Psoas muscle (tissue), 8 donors: Measurements from ENCODE around the gene GNAS-AS1. TPM values are rescaled to one million over a fixed set of nuclear protein-coding genes. Genes with fewer than 3 reads are reported as not detected.

Experiments used
- ATAC-seq, 4 donors: fragments of 200-7000 bp; cut with Tn5 transposase; one replicate each; pipeline ENCODE4 v1.9.1; 2020; ENCODE audit warnings: moderate library complexity in 3 of 4, mild to moderate bottlenecking in 2 of 4
- DNase-seq, 2 donors: peaks; one replicate each; pipeline ENCODE4 v3.0.0-alpha.2; 2020
- H3K27ac ChIP-seq: fragments of 200-600 bp; one replicate; pipeline ENCODE4 v1.8.0; 2022
- H3K27me3 ChIP-seq, 3 donors: fragments of 200-600 bp in 1 of 3; one replicate each; pipeline versions ENCODE4 v1.6.1 to v1.8.0; 2013 to 2022; ENCODE audit warnings: low read length in 2 of 3, mild to moderate bottlenecking in 2 of 3, moderate library complexity in 1 of 3; ENCODE audit not compliant: insufficient read depth in 3 of 3
- H3K36me3 ChIP-seq, 2 donors: fragments of 200-600 bp in 1 of 2; one replicate each; pipeline versions ENCODE4 v1.6.1 to v1.8.0; 2013 to 2022; ENCODE audit warnings: low read depth in 1 of 2, mild to moderate bottlenecking in 1 of 2, moderate library complexity in 1 of 2; ENCODE audit not compliant: insufficient read depth in 1 of 2
- H3K4me1 ChIP-seq: fragments of 200-600 bp; one replicate; pipeline ENCODE4 v1.8.0; 2022
- H3K4me3 ChIP-seq: fragments of 200-600 bp; one replicate; pipeline ENCODE4 v1.8.0; 2022; ENCODE audit warnings: mild to moderate bottlenecking
- H3K9me3 ChIP-seq: fragments of 200-600 bp; one replicate; pipeline ENCODE4 v1.8.0; 2022
- CTCF ChIP-seq: fragments of 200-600 bp; IDR thresholded peaks from one replicate; pipeline ENCODE4 v1.8.0; 2022; ENCODE audit warnings: antibody characterized with exemption
- WGBS, 3 donors: extraction: QIAGEN DNeasy Blood & Tissue Kit; methylation state at CpG; one replicate each; pipeline versions ENCODE4 v1.1.6 to v1.1.7; 2013; 5-methylcytosine and 5-hydroxymethylcytosine counted together
- intact Hi-C, 2 donors: fragments of 100-400 bp; cut with DNase I; formaldehyde crosslinking; loops; one replicate each; pipeline versions ENCODE4 v1.11.0 to v1.14.2; 2022
- polyA plus RNA-seq, 3 donors: library from polyadenylated mRNA; stranded (reverse); fragments of 200-250 nt; gene quantifications; one replicate each; pipeline ENCODE4 v1.2.3, GENCODE V29; 2013
- total RNA-seq, 4 donors: library from RNA; stranded (reverse); fragmentation: NEBNext Ultra II Directional in 2 of 4; extraction: Animal tissue kit (Norgen Biotek cat#: 25700) in 2 of 4; gene quantifications; one replicate each; pipeline versions ENCODE4 v1.2.1 to v1.2.4, GENCODE V29; 2021 to 2023
- donor health status: healthy with polysubstance abuse.
- donor health status: DM: no; HTN: no; CAD: no; lungs with moderate emphysema.
- donor health status: Bipolar disorder and iron deficiency.
- donor health status: healthy.
- donor health status: DM: yes; HTN: yes; CAD: no.
- donor health status: DM: no; HTN: no; CAD: no.
- donor health status: DM: no; HTN: no; CAD: no.
- donor health status: DM: yes; HTN: yes; CAD: no.

Gene GNAS-AS1
- total and polyA plus RNA-seq, 7 donors = 0.03 to 1.0 (median 0.40) TPM; not detected in 1

GRCh38 chr20:58888521-58889333, 38.0 kb upstream of the GNAS-AS1 start:
- no peak for TF ChIP-seq CTCF
- H3K27ac ChIP-seq = peak overlapping the region; percentile 97
- WGBS, 3 donors = 45 to 59% (median 50%) methylated on average over 67 to 101 of the region's 101 CpGs
- peak overlapping the region; percentile 84 for H3K4me3 ChIP-seq
- DNase-seq (peak; percentile 83 to 92), ATAC-seq (peak; percentile 62 to 76 (median 72))
- H3K9me3 ChIP-seq = no peaks in the 10 kb centered on the region
- intact Hi-C loops = no loop called here
- H3K36me3 ChIP-seq = no peaks in the 10 kb centered on the region
- peaks cover 8% of the 10 kb centered on the region for H3K4me1 ChIP-seq
- no peaks in the 10 kb centered on the region for H3K27me3 ChIP-seq

- intact Hi-C loops = no loop called here
- H3K4me3 ChIP-seq = peak overlapping the region; percentile 84
- whole genome bisulfite sequencing, 3 donors = 50 to 64% (median 56%) methylated on average over 12 of the region's 12 CpGs
- no peaks in the 10 kb centered on the region for H3K27me3 ChIP-seq
- H3K4me1 ChIP-seq = peaks cover 1% of the 10 kb centered on the region
- ATAC-seq = no peak
- no peaks in the 10 kb centered on the region for H3K9me3 ChIP-seq
- no peak for DNase-seq
- no peak for TF ChIP-seq CTCF
- H3K36me3 ChIP-seq = no peaks in the 10 kb centered on the region
- H3K27ac ChIP-seq = peak overlapping the region; percentile 97
These were observed 37.4 kb upstream of the GNAS-AS1 start for GRCh38 chr20:58888103-58888502.

GRCh38 chr20:58886546-58886945, 35.8 kb upstream of the GNAS-AS1 start:
- ATAC-seq = no peak
- no peak overlapping the region for H3K4me3 ChIP-seq

GRCh38 chr20:58884966-58885365, 34.3 kb upstream of the GNAS-AS1 start:
- DNase-seq (no peak), ATAC-seq (no peak)
- intact Hi-C loops = no loop called here
- Histone ChIP-seq H3K4me3 (no peak overlapping the region), H3K27me3 (no peaks in the 10 kb centered on the region), H3K9me3 (no peaks in the 10 kb centered on the region), H3K27ac (no peak overlapping the region), H3K4me1 (peaks cover 5% of the 10 kb centered on the region), H3K36me3 (no peaks in the 10 kb centered on the region)
- no peak for TF ChIP-seq CTCF
- 69 to 74% (median 70%) methylated on average over 3 of the region's 3 CpGs for WGBS, 3 donors

More at GRCh38 chr20:58886546-58886945, 35.8 kb upstream of the GNAS-AS1 start:
- Histone ChIP-seq H3K9me3 (no peaks in the 10 kb centered on the region), H3K36me3 (no peaks in the 10 kb centered on the region), H3K27me3 (no peaks in the 10 kb centered on the region), H3K4me1 (peaks cover 5% of the 10 kb centered on the region), H3K27ac (no peak overlapping the region)
- TF ChIP-seq CTCF = no peak
- intact Hi-C loops = no loop called here
- DNase-seq = no peak
